GM20000 (cell line): ENCODE data around the gene BCOR.

Source experiments
- DNase-seq: peaks from one replicate; pipeline ENCODE4 v3.0.0; 2012; ENCODE audit warnings: low spot score
- TF ChIP-seq, protein P1 (sequence below): IDR thresholded peaks from 2 replicates; pipeline ENCODE4 v1.5.1; 2012; ENCODE audit warnings: mild to moderate bottlenecking, control low read depth; ENCODE audit errors: extremely low read depth, missing control alignments

The BCOR gene

DNA sequence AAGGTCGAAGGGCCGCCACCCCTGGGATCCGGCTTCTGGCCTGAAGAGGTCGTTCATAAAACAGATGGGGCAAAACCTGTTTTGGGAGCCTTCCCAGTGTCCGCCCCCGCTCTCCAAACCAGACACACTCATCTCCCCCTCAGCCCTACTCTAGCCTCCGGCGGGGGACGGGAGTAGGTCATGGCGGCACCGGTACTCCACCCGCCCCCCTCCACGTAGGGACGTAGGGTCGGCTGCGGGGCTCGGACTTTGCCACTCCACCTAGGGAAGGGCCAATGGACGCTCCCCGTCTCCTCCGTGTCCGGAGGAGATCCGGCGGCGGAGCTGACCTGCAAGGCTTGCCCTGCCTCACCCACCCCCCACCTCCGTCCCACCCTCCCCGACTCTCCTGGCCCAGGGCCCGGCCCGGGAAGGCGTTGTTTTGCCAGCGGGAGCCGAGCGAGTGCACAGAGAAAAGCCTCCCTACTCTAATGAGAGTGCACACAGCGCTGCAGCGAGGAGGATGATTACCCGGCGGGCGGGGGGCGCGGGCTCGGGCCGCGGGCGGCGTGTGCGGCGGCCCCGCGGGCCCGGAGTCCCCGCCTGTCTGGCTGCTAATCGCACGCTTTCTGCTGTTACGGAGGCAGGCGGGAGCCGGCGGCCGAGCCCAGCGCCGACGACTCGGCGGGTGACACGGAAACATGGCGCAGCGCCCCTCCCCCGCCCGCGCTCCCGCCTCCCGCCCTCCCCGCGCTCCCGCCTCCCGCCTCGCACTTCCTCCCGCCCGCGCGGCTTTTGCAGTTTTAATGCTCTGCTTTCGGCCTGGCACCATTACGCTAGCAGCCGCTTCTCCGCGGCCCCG, 8.3 kb upstream of the BCOR start:
- TF ChIP-seq, protein P1, sequence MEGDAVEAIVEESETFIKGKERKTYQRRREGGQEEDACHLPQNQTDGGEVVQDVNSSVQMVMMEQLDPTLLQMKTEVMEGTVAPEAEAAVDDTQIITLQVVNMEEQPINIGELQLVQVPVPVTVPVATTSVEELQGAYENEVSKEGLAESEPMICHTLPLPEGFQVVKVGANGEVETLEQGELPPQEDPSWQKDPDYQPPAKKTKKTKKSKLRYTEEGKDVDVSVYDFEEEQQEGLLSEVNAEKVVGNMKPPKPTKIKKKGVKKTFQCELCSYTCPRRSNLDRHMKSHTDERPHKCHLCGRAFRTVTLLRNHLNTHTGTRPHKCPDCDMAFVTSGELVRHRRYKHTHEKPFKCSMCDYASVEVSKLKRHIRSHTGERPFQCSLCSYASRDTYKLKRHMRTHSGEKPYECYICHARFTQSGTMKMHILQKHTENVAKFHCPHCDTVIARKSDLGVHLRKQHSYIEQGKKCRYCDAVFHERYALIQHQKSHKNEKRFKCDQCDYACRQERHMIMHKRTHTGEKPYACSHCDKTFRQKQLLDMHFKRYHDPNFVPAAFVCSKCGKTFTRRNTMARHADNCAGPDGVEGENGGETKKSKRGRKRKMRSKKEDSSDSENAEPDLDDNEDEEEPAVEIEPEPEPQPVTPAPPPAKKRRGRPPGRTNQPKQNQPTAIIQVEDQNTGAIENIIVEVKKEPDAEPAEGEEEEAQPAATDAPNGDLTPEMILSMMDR: no peak
- DNase-seq: peak; percentile 75

DNA sequence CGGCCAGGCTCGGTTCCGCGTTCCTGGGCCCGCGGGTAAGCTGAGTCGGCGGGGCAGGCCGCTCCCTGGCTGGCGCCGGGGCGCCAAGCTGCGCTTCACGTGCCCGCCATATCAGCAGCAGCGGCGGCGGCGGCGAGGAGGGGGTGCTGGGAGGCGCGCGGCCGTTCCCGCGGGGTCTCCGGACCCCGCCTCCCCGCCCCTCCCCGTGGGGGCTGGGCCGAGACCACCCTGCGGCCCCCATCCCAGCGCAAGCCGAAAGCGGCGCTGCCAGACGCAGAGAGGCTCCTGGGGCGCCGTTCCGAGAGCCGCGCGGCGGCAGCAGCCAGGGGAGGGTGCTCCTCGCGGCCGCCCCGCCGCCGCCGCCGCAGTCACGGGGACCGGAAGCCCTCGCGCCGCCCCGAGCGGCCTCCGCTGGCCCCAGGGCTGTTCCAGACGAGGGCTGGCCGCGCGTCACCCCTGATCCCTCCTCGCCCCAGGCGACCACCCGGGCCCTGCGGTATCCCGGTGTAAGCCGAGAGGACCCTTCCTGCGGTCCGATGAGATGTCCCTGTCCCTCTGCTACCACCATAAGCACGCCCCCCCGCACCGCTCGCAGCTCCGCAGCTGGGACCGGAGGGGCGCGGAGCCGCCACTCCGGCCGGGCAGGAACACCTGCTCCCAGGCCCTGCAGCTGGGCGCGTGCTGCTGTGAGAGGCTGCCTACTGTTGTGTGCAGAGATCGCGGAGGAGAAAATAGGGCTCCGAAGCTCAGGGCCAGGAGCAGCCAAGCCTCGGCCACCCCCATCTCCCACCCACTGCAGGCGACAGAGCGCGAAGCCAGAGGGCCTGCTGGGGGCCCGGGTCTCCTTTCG, 7.5 kb upstream of the BCOR start:
- DNase-seq: peak; percentile 66
- TF ChIP-seq, protein P1: no peak

GRCh38 chrX:40104630-40104984, 6.8 kb upstream of the BCOR start:
- DNase-seq: peak; percentile 68
- TF ChIP-seq, protein P1: no peak

DNA sequence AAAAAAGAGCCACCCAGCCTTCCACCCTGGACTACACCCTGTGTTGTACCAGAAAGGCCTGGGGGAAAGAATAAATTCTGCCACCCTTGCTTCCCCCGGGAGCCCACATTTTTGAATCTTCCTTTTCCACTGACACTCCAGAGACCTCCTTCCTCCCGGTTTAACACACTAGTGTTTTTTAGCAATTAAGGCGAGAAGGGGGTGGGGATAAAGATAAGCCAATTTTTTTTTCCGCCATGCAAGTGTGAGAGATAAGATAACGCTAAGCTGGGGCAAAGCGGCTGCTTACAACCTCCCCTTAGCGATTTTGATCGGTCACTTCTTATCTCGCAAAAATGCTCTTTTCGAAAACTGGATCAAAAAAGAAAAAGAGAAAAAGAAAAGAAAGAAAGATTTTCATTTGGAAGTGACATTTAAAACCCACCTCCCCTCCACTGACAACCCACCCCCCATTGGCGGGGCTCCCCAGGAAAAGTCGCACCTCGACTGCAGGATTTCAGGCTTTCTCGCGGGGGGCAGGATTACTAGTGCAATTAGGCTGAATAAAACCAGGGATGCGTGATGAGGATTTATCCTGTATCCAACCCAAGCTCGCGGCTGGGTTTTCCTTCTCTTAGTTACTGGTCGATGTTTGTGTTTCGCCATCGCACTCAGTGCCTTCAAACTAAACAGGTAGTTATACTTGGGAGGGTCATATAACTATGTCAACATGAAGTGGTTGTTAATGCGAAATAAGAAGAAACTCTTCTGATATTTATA, 6.0 kb upstream of the BCOR start:
- TF ChIP-seq, protein P1: no peak
- no peak for DNase-seq

- no peak for DNase-seq
- TF ChIP-seq, protein P1: no peak
Observed at GRCh38 chrX:40102393-40103381, 4.9 kb upstream of the BCOR start.

DNA sequence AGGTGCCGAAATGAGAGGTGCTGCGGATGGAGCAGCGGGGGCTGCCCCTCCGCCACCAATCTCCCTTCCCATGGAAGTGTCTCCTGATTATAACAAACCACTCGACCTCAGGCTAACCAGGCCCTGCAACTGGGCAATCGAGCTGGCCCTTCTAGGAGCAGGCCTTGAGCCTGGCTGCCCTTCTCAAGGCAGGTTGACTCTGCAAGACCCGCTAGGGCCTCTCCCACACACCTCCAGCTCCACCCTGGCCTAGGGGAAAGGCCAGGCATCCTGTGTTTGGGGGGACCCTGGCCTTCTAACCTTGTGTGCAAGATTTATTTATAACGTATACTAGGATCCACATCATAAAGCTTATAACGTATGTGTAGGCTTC, 3.7 kb upstream of the BCOR start:
- TF ChIP-seq, protein P1: no peak
- DNase-seq: no peak
